ENCODE measurements around the gene PCDHGB2.
"Not testable (repeated sequence)": the region's sequence is repeated elsewhere in the genome, so short reads cannot be mapped to it uniquely, and the experiment has no call there.

PCDHGB2 gene

DNA sequence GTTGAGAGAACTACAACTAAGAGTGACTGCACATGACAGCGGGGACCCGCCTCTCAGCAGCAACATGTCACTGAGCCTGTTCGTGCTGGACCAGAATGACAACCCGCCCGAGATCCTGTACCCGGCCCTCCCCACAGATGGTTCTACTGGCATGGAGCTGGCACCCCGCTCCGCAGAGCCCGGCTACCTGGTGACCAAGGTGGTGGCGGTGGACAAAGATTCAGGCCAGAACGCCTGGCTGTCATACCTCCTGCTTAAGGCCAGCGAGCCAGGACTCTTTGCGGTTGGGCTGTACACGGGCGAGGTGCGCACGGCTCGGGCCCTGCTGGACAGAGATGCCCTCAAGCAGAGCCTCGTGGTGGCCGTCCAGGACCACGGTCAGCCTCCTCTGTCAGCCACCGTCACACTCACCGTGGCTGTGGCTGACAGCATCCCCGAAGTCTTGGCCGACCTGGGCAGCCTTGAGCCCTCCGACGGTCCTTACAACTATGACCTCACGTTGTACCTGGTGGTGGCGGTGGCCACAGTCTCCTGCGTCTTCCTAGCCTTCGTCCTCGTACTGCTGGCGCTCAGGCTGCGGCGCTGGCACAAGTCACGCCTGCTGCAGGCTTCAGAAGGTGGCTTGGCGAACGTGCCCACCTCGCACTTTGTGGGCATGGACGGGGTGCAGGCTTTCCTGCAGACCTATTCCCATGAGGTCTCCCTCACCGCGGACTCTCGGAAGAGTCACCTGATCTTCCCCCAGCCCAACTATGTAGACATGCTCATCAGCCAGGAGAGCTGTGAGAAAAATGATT lies 24.9 kb downstream of the PCDHGB2 start:
- H3K9me3 ChIP-seq (ENCODE audit: control insufficient read depth, insufficient read depth, low read length): peaks cover 2% of the 10 kb centered on the region
- WGBS (ENCODE audit: insufficient coverage, insufficient read length): no CpG with 5 or more reads among the region's 43 CpGs
- no peak for DNase-seq (ENCODE audit: low read depth, low spot score)

DNA sequence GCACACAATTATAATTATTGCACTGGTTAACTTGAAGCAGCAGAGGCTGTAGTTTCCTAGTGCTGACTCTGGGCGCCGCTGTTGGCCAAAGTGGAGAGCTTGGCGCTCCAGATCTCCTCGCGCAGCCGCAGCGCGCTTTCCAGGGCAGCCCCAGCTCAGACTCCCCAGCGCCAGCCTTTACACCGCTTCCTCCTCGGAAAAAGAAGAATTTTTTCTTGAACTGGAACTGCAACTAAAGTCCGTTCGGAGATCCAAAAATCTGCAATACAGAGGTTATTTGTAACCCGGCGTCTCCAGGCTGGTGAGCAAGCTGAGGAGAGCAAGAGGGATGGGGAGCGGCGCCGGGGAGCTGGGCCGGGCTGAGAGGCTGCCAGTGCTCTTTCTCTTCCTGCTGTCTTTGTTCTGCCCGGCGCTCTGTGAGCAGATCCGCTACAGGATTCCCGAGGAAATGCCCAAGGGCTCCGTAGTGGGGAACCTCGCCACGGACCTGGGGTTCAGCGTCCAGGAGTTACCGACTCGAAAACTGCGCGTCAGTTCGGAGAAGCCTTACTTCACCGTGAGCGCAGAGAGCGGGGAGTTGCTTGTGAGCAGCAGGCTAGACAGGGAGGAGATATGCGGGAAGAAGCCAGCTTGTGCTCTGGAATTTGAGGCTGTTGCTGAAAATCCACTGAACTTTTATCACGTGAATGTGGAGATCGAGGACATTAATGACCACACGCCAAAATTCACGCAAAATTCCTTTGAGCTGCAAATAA lies 27.9 kb downstream of the PCDHGB2 start, which contains the start of gene PCDHGB4:
PCDHGB4 (plus strand) TSS at position 142 of the 755 bp plus-strand sequence; CDS start at position 329, 187 bp downstream.
- not testable (repeated sequence) for DNase-seq (ENCODE audit: low read depth, low spot score); H3K27me3 ChIP-seq (ENCODE audit: control insufficient read depth, insufficient read depth, low read length); H3K27ac ChIP-seq (ENCODE audit: low read length); H3K36me3 ChIP-seq (ENCODE audit: control insufficient read depth, insufficient read depth, low read length); H3K4me1 ChIP-seq (ENCODE audit: control insufficient read depth, insufficient read depth, low read length); H3K9me3 ChIP-seq (ENCODE audit: control insufficient read depth, insufficient read depth, low read length)
- no CpG with 5 or more reads among the region's 40 CpGs for WGBS (ENCODE audit: insufficient coverage, insufficient read length)
- H3K4me3 ChIP-seq (ENCODE audit: low read length): peak within 1 kb of the TSS; percentile 66; the same call in 1 of the 2 replicates

More for the DNA sequence above, 24.9 kb downstream of the PCDHGB2 start:
- H3K4me1 ChIP-seq (ENCODE audit: control insufficient read depth, insufficient read depth, low read length): peaks cover 1% of the 10 kb centered on the region; the same call in 1 of the 2 replicates
- H3K27ac ChIP-seq (ENCODE audit: low read length): no peak overlapping the region
- peaks cover 3% of the 10 kb centered on the region; the same call in 1 of the 2 replicates for H3K27me3 ChIP-seq (ENCODE audit: control insufficient read depth, insufficient read depth, low read length)
- H3K36me3 ChIP-seq (ENCODE audit: control insufficient read depth, insufficient read depth, low read length): no peaks in the 10 kb centered on the region
- no peak overlapping the region for H3K4me3 ChIP-seq (ENCODE audit: low read length)

DNA sequence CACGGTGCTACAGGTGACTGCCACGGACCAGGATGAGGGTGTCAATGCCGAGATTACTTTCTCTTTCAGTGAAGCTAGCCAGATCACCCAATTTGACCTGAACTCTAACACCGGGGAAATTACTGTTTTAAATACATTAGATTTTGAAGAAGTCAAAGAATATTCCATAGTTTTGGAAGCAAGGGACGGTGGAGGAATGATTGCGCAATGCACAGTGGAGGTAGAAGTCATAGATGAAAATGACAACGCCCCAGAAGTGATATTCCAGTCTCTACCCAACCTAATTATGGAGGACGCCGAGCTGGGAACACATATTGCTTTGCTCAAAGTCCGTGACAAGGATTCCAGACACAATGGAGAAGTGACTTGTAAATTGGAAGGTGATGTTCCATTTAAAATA lies 28.9 kb downstream of the PCDHGB2 start:
- Histone ChIP-seq H3K4me3 (ENCODE audit: low read length) (no peak overlapping the region), H3K36me3 (ENCODE audit: control insufficient read depth, insufficient read depth, low read length) (peaks cover 6% of the 10 kb centered on the region), H3K4me1 (ENCODE audit: control insufficient read depth, insufficient read depth, low read length) (peaks cover 1% of the 10 kb centered on the region; the same call in 1 of the 2 replicates), H3K9me3 (ENCODE audit: control insufficient read depth, insufficient read depth, low read length) (peaks cover 3% of the 10 kb centered on the region), H3K27me3 (ENCODE audit: control insufficient read depth, insufficient read depth, low read length) (peaks cover 3% of the 10 kb centered on the region; the same call in 1 of the 2 replicates), H3K27ac (ENCODE audit: low read length) (no peak overlapping the region)
- no CpG with 5 or more reads among the region's 10 CpGs for WGBS (ENCODE audit: insufficient coverage, insufficient read length)
- DNase-seq (ENCODE audit: low read depth, low spot score): no peak

DNA sequence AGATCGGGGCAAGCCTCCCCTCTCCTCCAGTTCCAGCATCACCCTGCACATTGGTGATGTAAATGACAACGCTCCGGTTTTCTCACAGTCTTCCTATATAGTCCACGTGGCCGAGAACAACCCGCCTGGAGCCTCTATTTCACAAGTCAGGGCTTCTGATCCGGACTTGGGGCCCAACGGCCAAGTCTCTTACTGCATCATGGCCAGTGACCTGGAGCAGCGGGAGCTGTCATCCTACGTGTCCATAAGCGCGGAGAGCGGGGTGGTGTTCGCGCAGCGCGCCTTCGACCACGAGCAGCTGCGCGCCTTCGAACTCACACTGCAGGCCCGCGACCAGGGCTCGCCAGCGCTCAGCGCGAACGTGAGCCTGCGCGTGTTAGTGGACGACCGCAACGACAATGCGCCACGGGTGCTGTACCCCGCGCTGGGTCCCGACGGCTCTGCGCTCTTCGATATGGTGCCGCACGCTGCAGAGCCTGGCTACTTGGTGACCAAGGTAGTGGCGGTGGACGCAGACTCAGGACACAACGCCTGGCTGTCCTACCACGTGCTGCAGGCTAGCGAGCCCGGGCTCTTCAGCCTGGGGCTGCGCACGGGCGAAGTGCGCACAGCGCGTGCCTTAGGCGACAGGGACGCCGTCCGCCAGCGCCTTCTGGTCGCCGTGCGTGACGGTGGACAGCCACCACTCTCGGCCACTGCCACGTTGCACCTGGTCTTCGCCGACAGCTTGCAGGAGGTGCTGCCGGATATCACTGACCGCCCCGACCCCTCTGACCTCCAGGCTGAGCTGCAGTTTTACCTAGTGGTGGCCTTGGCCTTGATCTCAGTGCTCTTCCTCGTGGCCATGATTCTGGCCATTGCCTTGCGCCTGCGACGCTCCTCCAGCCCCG lies 29.6 kb downstream of the PCDHGB2 start:
- H3K27ac ChIP-seq (ENCODE audit: low read length): no peak overlapping the region
- peaks cover 1% of the 10 kb centered on the region; the same call in 1 of the 2 replicates for H3K4me1 ChIP-seq (ENCODE audit: control insufficient read depth, insufficient read depth, low read length)
- DNase-seq (ENCODE audit: low read depth, low spot score): no peak
- peaks cover 3% of the 10 kb centered on the region for H3K9me3 ChIP-seq (ENCODE audit: control insufficient read depth, insufficient read depth, low read length)
- H3K4me3 ChIP-seq (ENCODE audit: low read length): no peak overlapping the region
- H3K27me3 ChIP-seq (ENCODE audit: control insufficient read depth, insufficient read depth, low read length): peaks cover 3% of the 10 kb centered on the region; the same call in 1 of the 2 replicates
- H3K36me3 ChIP-seq (ENCODE audit: control insufficient read depth, insufficient read depth, low read length): peaks cover 6% of the 10 kb centered on the region
- no CpG with 5 or more reads among the region's 77 CpGs for WGBS (ENCODE audit: insufficient coverage, insufficient read length)

DNA sequence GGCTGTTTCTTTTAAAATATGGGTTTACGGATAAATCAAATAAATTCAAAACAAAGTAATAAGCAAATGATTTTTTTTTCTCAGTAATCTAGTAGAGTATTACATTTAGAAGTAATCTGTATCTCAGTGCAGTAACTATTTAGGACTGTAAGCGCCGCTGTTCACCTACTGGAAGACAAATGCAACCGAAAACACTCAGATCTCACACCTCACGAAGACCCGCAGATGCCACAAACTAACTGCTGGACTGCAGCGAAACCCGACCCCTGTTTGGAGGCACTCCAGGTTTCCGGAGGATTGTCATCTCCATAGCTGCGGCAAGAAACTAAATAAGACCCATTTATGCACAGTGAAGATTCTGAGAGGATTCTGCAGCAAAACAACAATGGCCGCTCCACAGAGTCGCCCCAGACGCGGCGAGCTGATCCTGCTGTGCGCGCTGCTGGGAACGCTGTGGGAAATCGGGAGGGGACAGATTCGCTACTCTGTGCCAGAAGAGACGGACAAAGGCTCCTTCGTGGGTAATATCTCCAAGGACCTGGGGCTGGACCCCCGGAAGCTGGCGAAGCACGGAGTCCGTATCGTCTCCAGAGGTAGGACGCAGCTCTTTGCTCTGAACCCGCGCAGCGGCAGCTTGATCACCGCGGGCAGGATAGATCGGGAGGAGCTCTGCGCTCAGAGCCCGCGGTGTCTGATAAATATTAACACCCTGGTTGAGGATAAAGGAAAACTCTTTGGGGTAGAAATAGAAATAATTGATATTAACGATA lies 32.8 kb downstream of the PCDHGB2 start, which contains the start of gene PCDHGA8:
PCDHGA8 (plus strand) TSS at position 205 of the 770 bp plus-strand sequence; CDS start at position 386, 181 bp downstream.
- no peak within 1 kb of the TSS for H3K27ac ChIP-seq (ENCODE audit: low read length)
- no peak within 1 kb of the TSS for H3K4me3 ChIP-seq (ENCODE audit: low read length)
- peaks cover 3% of the 10 kb centered on the region for H3K9me3 ChIP-seq (ENCODE audit: control insufficient read depth, insufficient read depth, low read length)
- DNase-seq (ENCODE audit: low read depth, low spot score): no peak
- peaks cover 1% of the 10 kb centered on the region; the same call in 1 of the 2 replicates for H3K4me1 ChIP-seq (ENCODE audit: control insufficient read depth, insufficient read depth, low read length)
- peaks cover 3% of the 10 kb centered on the region; the same call in 1 of the 2 replicates for H3K27me3 ChIP-seq (ENCODE audit: control insufficient read depth, insufficient read depth, low read length)
- WGBS (ENCODE audit: insufficient coverage, insufficient read length): no CpG with 5 or more reads among the region's 38 CpGs
- H3K36me3 ChIP-seq (ENCODE audit: control insufficient read depth, insufficient read depth, low read length): peaks cover 6% of the 10 kb centered on the region

DNA sequence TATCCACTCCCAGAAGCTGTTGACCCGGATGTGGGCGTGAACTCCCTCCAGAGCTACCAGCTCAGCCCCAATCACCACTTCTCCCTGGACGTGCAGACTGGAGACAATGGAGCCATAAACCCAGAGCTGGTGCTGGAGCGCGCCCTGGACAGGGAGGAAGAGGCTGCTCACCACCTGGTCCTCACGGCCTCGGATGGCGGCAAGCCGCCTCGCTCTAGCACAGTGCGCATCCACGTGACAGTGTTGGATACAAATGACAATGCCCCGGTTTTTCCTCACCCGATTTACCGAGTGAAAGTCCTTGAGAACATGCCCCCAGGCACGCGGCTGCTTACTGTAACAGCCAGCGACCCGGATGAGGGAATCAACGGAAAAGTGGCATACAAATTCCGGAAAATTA lies 33.5 kb downstream of the PCDHGB2 start:
- DNase-seq (ENCODE audit: low read depth, low spot score): no peak
- no peak overlapping the region for H3K27ac ChIP-seq (ENCODE audit: low read length)
- peaks cover 6% of the 10 kb centered on the region for H3K36me3 ChIP-seq (ENCODE audit: control insufficient read depth, insufficient read depth, low read length)
- peaks cover 1% of the 10 kb centered on the region; the same call in 1 of the 2 replicates for H3K4me1 ChIP-seq (ENCODE audit: control insufficient read depth, insufficient read depth, low read length)
- no CpG with 5 or more reads among the region's 21 CpGs for WGBS (ENCODE audit: insufficient coverage, insufficient read length)
- H3K9me3 ChIP-seq (ENCODE audit: control insufficient read depth, insufficient read depth, low read length): peaks cover 3% of the 10 kb centered on the region
- peaks cover 1% of the 10 kb centered on the region; the same call in 1 of the 2 replicates for H3K27me3 ChIP-seq (ENCODE audit: control insufficient read depth, insufficient read depth, low read length)
- H3K4me3 ChIP-seq (ENCODE audit: low read length): no peak overlapping the region

DNA sequence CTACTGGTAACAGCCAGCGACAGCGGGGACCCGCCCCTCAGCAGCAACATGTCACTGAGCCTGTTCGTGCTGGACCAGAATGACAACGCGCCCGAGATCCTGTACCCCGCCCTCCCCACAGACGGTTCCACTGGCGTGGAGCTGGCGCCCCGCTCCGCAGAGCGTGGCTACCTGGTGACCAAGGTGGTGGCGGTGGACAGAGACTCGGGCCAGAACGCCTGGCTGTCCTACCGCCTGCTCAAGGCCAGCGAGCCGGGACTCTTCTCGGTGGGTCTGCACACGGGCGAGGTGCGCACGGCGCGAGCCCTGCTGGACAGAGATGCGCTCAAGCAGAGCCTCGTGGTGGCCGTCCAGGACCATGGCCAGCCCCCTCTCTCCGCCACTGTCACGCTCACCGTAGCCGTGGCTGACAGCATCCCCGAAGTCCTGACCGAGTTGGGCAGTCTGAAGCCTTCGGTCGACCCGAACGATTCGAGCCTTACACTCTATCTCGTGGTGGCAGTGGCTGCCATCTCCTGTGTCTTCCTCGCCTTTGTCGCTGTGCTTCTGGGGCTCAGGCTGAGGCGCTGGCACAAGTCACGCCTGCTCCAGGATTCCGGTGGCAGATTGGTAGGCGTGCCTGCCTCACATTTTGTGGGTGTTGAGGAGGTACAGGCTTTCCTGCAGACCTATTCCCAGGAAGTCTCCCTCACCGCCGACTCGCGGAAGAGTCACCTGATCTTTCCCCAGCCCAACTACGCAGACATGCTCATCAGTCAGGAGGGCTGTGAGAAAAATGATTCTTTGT lies 34.8 kb downstream of the PCDHGB2 start:
- H3K27ac ChIP-seq (ENCODE audit: low read length); H3K36me3 ChIP-seq (ENCODE audit: control insufficient read depth, insufficient read depth, low read length); DNase-seq (ENCODE audit: low read depth, low spot score); H3K27me3 ChIP-seq (ENCODE audit: control insufficient read depth, insufficient read depth, low read length); H3K4me3 ChIP-seq (ENCODE audit: low read length); H3K4me1 ChIP-seq (ENCODE audit: control insufficient read depth, insufficient read depth, low read length); H3K9me3 ChIP-seq (ENCODE audit: control insufficient read depth, insufficient read depth, low read length): not testable (repeated sequence)
- WGBS (ENCODE audit: insufficient coverage, insufficient read length): no CpG with 5 or more reads among the region's 53 CpGs

DNA sequence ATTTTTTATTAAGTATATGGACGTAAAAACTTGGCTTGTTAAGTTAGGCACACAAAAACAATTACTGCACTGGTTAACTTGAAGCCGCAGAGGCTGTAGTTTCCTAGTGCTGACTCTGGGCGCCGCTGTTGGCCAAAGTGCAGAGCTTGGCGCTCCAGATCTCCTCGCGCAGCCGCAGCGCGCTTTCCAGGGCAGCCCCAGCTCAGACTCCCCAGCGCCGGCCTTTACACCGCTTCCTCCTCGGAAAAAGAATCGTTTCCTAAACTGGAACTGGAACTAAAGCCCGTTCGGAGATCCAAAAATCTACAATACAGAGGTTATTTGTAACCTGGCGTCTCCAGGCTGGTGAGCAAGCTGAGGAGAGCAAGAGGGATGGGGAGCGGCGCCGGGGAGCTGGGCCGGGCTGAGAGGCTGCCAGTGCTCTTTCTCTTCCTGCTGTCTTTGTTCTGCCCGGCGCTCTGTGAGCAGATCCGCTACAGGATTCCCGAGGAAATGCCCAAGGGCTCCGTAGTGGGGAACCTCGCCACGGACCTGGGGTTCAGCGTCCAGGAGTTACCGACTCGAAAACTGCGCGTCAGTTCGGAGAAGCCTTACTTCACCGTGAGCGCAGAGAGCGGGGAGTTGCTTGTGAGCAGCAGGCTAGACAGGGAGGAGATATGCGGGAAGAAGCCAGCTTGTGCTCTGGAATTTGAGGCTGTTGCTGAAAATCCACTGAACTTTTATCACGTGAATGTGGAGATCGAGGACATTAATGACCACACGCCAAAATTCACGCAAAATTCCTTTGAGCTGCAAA lies 38.2 kb downstream of the PCDHGB2 start, which contains the start of gene PCDHGB5:
PCDHGB5 (plus strand) TSS at position 192 of the 796 bp plus-strand sequence; CDS start at position 373, 181 bp downstream.
- H3K27me3 ChIP-seq (ENCODE audit: control insufficient read depth, insufficient read depth, low read length); H3K4me3 ChIP-seq (ENCODE audit: low read length); DNase-seq (ENCODE audit: low read depth, low spot score); H3K36me3 ChIP-seq (ENCODE audit: control insufficient read depth, insufficient read depth, low read length); H3K9me3 ChIP-seq (ENCODE audit: control insufficient read depth, insufficient read depth, low read length); H3K4me1 ChIP-seq (ENCODE audit: control insufficient read depth, insufficient read depth, low read length); H3K27ac ChIP-seq (ENCODE audit: low read length): not testable (repeated sequence)
- 100% methylated on average over 1 of the region's 43 CpGs for WGBS (ENCODE audit: insufficient coverage, insufficient read length)

Data from iPS DF 6.9 (cell line).